Measurements from ENCODE around the gene KLHDC7B. TPM values are rescaled to one million over a fixed set of nuclear protein-coding genes. Genes with fewer than 3 reads are reported as not detected.

The KLHDC7B gene
- total RNA-seq, 1 experiment from 2014 or later, result not detected

DNA sequence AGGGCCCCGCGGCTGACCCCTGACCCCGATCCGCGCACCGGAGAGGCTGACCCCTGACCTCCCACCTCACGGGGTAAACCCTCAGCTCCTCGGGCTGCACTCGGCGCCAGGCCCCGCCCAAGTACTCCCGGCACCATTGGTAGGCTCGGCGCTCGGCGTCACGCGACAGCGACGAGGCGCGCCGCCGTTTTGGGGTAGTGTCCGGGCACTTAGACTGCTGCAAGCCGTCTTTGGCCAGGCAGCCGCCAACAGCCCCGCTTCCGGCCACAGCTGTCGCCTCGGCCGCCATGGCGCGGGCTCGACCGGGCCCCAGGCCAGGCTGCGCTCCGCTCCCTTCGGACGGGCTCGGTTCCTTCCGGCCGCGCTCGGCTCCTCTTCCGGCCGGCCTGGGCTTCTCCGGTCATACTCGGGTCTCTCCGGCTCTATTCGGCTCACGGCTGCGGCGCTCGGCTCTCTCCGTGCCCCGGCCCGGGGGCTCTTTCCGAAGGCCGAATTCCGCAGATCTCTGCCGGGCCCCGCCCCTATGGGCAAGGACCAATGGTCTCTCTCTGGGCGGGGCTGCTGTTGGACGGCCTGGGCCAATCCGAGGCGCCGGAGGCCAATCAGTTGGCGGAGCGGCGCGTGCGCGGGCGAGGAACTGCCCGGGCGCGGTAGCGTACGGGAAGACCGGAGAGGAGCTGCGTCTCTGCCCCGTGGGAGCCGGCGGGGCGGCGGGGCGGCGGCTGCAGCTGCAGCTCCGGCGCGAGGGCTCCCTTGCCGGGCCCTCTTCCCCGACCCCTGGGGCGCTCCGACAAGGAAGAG, 37.0 kb downstream of the KLHDC7B start, which contains the start of gene CHKB (continued):
- TF ChIP-seq ZNF671 (CRISPR knock-in tag; IDR thresholded peaks at IDR 0.05) (no peak), NFYB (CRISPR knock-in tag; conservative IDR thresholded peaks at IDR 0.05; ENCODE audit: low read depth) (peak; percentile 78), PRRX2 (CRISPR knock-in tag; IDR thresholded peaks at IDR 0.05) (no peak), GABPB1 (CRISPR knock-in tag; IDR thresholded peaks at IDR 0.05) (peak; percentile 34; the same call in 1 of the 2 replicates), MXD4 (CRISPR knock-in tag; IDR thresholded peaks at IDR 0.05; ENCODE audit: borderline replicate concordance) (no peak), NR1H2 (CRISPR knock-in tag; IDR thresholded peaks at IDR 0.05) (no peak), ATF1 (CRISPR knock-in tag; IDR thresholded peaks at IDR 0.05) (no peak), SOX15 (CRISPR knock-in tag; IDR thresholded peaks at IDR 0.05) (no peak), EMX1 (CRISPR knock-in tag; IDR thresholded peaks at IDR 0.05) (no peak), SP1 (CRISPR knock-in tag; conservative IDR thresholded peaks at IDR 0.05) (peak; percentile 61), ZNF423 (CRISPR knock-in tag; IDR thresholded peaks at IDR 0.05) (no peak), ZNF263 (CRISPR knock-in tag; IDR thresholded peaks at IDR 0.05; ENCODE audit: low read depth) (no peak), ZNF138 (CRISPR knock-in tag; conservative IDR thresholded peaks at IDR 0.05) (no peak), SMAD4 (CRISPR knock-in tag; IDR thresholded peaks at IDR 0.05) (no peak), HMGA2 (CRISPR knock-in tag; IDR thresholded peaks at IDR 0.05) (no peak), FOXP1 (CRISPR knock-in tag; IDR thresholded peaks at IDR 0.05; ENCODE audit: borderline replicate concordance) (peak; percentile 63), GTF2I (CRISPR knock-in tag; conservative IDR thresholded peaks at IDR 0.05) (no peak)
- TF ChIP-seq, protein P1, sequence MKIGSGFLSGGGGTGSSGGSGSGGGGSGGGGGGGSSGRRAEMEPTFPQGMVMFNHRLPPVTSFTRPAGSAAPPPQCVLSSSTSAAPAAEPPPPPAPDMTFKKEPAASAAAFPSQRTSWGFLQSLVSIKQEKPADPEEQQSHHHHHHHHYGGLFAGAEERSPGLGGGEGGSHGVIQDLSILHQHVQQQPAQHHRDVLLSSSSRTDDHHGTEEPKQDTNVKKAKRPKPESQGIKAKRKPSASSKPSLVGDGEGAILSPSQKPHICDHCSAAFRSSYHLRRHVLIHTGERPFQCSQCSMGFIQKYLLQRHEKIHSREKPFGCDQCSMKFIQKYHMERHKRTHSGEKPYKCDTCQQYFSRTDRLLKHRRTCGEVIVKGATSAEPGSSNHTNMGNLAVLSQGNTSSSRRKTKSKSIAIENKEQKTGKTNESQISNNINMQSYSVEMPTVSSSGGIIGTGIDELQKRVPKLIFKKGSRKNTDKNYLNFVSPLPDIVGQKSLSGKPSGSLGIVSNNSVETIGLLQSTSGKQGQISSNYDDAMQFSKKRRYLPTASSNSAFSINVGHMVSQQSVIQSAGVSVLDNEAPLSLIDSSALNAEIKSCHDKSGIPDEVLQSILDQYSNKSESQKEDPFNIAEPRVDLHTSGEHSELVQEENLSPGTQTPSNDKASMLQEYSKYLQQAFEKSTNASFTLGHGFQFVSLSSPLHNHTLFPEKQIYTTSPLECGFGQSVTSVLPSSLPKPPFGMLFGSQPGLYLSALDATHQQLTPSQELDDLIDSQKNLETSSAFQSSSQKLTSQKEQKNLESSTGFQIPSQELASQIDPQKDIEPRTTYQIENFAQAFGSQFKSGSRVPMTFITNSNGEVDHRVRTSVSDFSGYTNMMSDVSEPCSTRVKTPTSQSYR (CRISPR knock-in tag; IDR thresholded peaks at IDR 0.05), result no peak
- TF ChIP-seq, protein P2, sequence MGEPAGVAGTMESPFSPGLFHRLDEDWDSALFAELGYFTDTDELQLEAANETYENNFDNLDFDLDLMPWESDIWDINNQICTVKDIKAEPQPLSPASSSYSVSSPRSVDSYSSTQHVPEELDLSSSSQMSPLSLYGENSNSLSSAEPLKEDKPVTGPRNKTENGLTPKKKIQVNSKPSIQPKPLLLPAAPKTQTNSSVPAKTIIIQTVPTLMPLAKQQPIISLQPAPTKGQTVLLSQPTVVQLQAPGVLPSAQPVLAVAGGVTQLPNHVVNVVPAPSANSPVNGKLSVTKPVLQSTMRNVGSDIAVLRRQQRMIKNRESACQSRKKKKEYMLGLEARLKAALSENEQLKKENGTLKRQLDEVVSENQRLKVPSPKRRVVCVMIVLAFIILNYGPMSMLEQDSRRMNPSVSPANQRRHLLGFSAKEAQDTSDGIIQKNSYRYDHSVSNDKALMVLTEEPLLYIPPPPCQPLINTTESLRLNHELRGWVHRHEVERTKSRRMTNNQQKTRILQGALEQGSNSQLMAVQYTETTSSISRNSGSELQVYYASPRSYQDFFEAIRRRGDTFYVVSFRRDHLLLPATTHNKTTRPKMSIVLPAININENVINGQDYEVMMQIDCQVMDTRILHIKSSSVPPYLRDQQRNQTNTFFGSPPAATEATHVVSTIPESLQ (CRISPR knock-in tag; IDR thresholded peaks at IDR 0.05), result no peak
- TF ChIP-seq, protein P3, sequence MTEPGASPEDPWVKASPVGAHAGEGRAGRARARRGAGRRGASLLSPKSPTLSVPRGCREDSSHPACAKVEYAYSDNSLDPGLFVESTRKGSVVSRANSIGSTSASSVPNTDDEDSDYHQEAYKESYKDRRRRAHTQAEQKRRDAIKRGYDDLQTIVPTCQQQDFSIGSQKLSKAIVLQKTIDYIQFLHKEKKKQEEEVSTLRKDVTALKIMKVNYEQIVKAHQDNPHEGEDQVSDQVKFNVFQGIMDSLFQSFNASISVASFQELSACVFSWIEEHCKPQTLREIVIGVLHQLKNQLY (CRISPR knock-in tag; IDR thresholded peaks at IDR 0.05), result no peak
- TF ChIP-seq, protein P4, sequence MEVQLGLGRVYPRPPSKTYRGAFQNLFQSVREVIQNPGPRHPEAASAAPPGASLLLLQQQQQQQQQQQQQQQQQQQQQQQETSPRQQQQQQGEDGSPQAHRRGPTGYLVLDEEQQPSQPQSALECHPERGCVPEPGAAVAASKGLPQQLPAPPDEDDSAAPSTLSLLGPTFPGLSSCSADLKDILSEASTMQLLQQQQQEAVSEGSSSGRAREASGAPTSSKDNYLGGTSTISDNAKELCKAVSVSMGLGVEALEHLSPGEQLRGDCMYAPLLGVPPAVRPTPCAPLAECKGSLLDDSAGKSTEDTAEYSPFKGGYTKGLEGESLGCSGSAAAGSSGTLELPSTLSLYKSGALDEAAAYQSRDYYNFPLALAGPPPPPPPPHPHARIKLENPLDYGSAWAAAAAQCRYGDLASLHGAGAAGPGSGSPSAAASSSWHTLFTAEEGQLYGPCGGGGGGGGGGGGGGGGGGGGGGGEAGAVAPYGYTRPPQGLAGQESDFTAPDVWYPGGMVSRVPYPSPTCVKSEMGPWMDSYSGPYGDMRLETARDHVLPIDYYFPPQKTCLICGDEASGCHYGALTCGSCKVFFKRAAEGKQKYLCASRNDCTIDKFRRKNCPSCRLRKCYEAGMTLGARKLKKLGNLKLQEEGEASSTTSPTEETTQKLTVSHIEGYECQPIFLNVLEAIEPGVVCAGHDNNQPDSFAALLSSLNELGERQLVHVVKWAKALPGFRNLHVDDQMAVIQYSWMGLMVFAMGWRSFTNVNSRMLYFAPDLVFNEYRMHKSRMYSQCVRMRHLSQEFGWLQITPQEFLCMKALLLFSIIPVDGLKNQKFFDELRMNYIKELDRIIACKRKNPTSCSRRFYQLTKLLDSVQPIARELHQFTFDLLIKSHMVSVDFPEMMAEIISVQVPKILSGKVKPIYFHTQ (CRISPR knock-in tag; IDR thresholded peaks at IDR 0.05), result no peak
- TF ChIP-seq, protein P5, sequence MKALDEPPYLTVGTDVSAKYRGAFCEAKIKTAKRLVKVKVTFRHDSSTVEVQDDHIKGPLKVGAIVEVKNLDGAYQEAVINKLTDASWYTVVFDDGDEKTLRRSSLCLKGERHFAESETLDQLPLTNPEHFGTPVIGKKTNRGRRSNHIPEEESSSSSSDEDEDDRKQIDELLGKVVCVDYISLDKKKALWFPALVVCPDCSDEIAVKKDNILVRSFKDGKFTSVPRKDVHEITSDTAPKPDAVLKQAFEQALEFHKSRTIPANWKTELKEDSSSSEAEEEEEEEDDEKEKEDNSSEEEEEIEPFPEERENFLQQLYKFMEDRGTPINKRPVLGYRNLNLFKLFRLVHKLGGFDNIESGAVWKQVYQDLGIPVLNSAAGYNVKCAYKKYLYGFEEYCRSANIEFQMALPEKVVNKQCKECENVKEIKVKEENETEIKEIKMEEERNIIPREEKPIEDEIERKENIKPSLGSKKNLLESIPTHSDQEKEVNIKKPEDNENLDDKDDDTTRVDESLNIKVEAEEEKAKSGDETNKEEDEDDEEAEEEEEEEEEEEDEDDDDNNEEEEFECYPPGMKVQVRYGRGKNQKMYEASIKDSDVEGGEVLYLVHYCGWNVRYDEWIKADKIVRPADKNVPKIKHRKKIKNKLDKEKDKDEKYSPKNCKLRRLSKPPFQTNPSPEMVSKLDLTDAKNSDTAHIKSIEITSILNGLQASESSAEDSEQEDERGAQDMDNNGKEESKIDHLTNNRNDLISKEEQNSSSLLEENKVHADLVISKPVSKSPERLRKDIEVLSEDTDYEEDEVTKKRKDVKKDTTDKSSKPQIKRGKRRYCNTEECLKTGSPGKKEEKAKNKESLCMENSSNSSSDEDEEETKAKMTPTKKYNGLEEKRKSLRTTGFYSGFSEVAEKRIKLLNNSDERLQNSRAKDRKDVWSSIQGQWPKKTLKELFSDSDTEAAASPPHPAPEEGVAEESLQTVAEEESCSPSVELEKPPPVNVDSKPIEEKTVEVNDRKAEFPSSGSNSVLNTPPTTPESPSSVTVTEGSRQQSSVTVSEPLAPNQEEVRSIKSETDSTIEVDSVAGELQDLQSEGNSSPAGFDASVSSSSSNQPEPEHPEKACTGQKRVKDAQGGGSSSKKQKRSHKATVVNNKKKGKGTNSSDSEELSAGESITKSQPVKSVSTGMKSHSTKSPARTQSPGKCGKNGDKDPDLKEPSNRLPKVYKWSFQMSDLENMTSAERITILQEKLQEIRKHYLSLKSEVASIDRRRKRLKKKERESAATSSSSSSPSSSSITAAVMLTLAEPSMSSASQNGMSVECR (CRISPR knock-in tag; IDR thresholded peaks at IDR 0.05; ENCODE audit: borderline replicate concordance), result no peak
- TF ChIP-seq, protein P6, sequence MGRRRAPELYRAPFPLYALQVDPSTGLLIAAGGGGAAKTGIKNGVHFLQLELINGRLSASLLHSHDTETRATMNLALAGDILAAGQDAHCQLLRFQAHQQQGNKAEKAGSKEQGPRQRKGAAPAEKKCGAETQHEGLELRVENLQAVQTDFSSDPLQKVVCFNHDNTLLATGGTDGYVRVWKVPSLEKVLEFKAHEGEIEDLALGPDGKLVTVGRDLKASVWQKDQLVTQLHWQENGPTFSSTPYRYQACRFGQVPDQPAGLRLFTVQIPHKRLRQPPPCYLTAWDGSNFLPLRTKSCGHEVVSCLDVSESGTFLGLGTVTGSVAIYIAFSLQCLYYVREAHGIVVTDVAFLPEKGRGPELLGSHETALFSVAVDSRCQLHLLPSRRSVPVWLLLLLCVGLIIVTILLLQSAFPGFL (CRISPR knock-in tag; IDR thresholded peaks at IDR 0.05; ENCODE audit: borderline replicate concordance), result no peak
- TF ChIP-seq, protein P7, sequence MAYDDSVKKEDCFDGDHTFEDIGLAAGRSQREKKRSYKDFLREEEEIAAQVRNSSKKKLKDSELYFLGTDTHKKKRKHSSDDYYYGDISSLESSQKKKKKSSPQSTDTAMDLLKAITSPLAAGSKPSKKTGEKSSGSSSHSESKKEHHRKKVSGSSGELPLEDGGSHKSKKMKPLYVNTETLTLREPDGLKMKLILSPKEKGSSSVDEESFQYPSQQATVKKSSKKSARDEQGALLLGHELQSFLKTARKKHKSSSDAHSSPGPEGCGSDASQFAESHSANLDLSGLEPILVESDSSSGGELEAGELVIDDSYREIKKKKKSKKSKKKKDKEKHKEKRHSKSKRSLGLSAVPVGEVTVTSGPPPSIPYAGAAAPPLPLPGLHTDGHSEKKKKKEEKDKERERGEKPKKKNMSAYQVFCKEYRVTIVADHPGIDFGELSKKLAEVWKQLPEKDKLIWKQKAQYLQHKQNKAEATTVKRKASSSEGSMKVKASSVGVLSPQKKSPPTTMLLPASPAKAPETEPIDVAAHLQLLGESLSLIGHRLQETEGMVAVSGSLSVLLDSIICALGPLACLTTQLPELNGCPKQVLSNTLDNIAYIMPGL (CRISPR knock-in tag; IDR thresholded peaks at IDR 0.05), result peak; percentile 88
